ENCODE measurements around the gene USF1. TPM values are rescaled to one million over a fixed set of nuclear protein-coding genes. Genes with fewer than 3 reads are reported as not detected.

USF1 gene, protein sequence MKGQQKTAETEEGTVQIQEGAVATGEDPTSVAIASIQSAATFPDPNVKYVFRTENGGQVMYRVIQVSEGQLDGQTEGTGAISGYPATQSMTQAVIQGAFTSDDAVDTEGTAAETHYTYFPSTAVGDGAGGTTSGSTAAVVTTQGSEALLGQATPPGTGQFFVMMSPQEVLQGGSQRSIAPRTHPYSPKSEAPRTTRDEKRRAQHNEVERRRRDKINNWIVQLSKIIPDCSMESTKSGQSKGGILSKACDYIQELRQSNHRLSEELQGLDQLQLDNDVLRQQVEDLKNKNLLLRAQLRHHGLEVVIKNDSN
- total RNA-seq, result 100 to 1,000 TPM; 113 to 158 (median 123) TPM
- polyA plus RNA-seq, result 100 to 1,000 TPM; 132 to 339 (median 228) TPM
- long read RNA-seq, donor 1, transcript USF1-203 (11 exons, 1,807 nt), result major isoform, 5 of 10 reads
- long read RNA-seq, donor 1, partial matches to known transcripts, result 0 of 10 reads
- long read RNA-seq, donor 1, other reads (novel, unspliced or antisense), result 0 of 10 reads
- long read RNA-seq, donor 2, transcript USF1-203 (11 exons, 1,807 nt), result major isoform, 8 of 16 reads
- long read RNA-seq, donor 2, partial matches to known transcripts, result 0 of 16 reads
- long read RNA-seq, donor 2, other reads (novel, unspliced or antisense), result 0 of 16 reads

- peak within 1 kb of the TSS; percentile 93 to 99 (median 98) for H3K27ac ChIP-seq
- H3K4me1 ChIP-seq, result peaks cover 20 to 86% (median 50%) of the 10 kb centered on the region in 6 donors
- no peaks in the 10 kb centered on the region for H3K9me3 ChIP-seq
- WGBS, 5 donors, result 0 to 1% (median 0%) methylated on average over 29 of the region's 29 CpGs
- peaks cover 7 to 68% (median 56%) of the 10 kb centered on the region in 6 donors for H3K36me3 ChIP-seq
- H3K27me3 ChIP-seq (replicated peaks in 1 of 7), result no peaks in the 10 kb centered on the region
- peak within 1 kb of the TSS; percentile 70 to 98 (median 94) for H3K4me3 ChIP-seq
- DNase-seq, result peak; percentile 96
- TF ChIP-seq, protein P1, sequence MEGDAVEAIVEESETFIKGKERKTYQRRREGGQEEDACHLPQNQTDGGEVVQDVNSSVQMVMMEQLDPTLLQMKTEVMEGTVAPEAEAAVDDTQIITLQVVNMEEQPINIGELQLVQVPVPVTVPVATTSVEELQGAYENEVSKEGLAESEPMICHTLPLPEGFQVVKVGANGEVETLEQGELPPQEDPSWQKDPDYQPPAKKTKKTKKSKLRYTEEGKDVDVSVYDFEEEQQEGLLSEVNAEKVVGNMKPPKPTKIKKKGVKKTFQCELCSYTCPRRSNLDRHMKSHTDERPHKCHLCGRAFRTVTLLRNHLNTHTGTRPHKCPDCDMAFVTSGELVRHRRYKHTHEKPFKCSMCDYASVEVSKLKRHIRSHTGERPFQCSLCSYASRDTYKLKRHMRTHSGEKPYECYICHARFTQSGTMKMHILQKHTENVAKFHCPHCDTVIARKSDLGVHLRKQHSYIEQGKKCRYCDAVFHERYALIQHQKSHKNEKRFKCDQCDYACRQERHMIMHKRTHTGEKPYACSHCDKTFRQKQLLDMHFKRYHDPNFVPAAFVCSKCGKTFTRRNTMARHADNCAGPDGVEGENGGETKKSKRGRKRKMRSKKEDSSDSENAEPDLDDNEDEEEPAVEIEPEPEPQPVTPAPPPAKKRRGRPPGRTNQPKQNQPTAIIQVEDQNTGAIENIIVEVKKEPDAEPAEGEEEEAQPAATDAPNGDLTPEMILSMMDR (IDR thresholded peaks at IDR 0.05 in 8 of 11, conservative IDR thresholded peaks at IDR 0.05 in 3 of 11), result peak in 1 of 11 experiments; percentile 15
- TF ChIP-seq POLR2AphosphoS5 (IDR thresholded peaks at IDR 0.05) (peak; percentile 85 to 98 (median 95)), POLR2A (IDR thresholded peaks at IDR 0.05) (peak; percentile 59 to 71 (median 61))
- intact Hi-C loops (cut with DNase I; ENCODE audit: low total_unique reads), result loop anchor here (10.0 kb wide), 1 partner anchor 49 kb away; the partner anchor contains the start of gene KLHDC9
Measured at GRCh38 chr1:161045736-161046604, at the start of gene USF1. USF1 (minus strand) TSS chr1:161045977; CDS start chr1:161043275, 2,702 bp downstream.

DNA sequence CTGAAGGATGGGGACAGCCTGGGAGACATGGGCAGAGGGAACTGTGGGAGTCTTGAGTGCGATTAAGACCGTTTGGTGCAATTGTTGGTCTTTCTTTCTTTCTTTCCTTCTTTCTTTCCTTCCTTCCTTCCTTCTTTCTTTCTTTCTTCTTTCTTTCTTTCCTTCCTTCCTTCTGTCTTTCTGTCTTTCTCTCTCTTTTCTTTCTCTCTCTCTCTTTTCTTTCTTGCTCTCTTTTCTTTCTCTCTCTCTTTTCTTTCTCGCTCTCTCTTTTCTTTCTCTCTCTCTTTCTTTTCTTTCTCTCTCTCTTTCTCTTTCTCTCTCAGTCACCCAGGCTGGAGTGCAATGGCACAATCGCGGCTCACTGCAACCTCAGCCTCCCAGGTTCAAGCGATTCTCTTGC, 49.5 kb upstream of the USF1 start:
- TF ChIP-seq POLR2AphosphoS5 (IDR thresholded peaks at IDR 0.05), result no peak
- no peak for TF ChIP-seq POLR2A (IDR thresholded peaks at IDR 0.05)
- TF ChIP-seq, protein P1 (IDR thresholded peaks at IDR 0.05 in 8 of 11, conservative IDR thresholded peaks at IDR 0.05 in 3 of 11), result no peak
- Histone ChIP-seq H3K4me1 (peaks cover 15 to 37% (median 32%) of the 10 kb centered on the region in 6 donors), H3K4me3 (no peak overlapping the region), H3K27ac (no peak overlapping the region), H3K9me3 (no peaks in the 10 kb centered on the region), H3K36me3 (peaks cover 0 to 11% (median 3%) of the 10 kb centered on the region in 6 donors), H3K27me3 (replicated peaks in 1 of 7) (no peaks in the 10 kb centered on the region)
- WGBS, 5 donors, result 87 to 93% (median 90%) methylated on average over 6 of the region's 6 CpGs
- DNase-seq, result no peak
- intact Hi-C loops (cut with DNase I; ENCODE audit: low total_unique reads), result loop anchor here (5.0 to 10.0 kb wide), 2 partner anchors 50 to 98 kb away; partner anchors contain the start of gene USF1

DNA sequence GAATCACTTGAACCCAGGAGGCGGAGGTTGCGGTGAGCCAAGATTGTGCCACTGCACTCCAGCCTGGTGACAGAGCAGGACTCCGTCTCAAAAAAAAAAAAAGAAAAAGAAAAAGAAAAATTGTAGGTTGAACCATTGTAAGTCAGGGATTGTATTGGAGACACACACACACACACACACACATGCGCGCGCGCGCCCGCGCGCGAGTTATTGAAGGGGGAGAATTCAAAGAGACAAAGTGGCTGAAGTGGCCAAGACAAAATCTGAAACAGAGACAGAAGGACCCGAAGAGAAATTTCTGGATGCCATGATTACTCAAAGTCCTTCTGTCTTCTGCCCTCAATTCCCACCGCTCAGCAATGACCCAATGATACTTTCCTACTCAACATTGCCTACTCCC, 48.7 kb upstream of the USF1 start:
- no peak for DNase-seq
- intact Hi-C loops (cut with DNase I; ENCODE audit: low total_unique reads), result loop anchor here (10.0 kb wide), 1 partner anchor 50 kb away; the partner anchor contains the start of gene USF1

More for the DNA sequence above, 48.7 kb upstream of the USF1 start:
- Histone ChIP-seq H3K36me3 (peaks cover 0 to 4% (median 0%) of the 10 kb centered on the region in 6 donors), H3K27me3 (replicated peaks in 1 of 7) (no peaks in the 10 kb centered on the region), H3K27ac (no peak overlapping the region), H3K9me3 (no peaks in the 10 kb centered on the region), H3K4me3 (no peak overlapping the region), H3K4me1 (peaks cover 15 to 37% (median 32%) of the 10 kb centered on the region in 6 donors)
- no peak for TF ChIP-seq POLR2AphosphoS5 (IDR thresholded peaks at IDR 0.05)
- TF ChIP-seq POLR2A (IDR thresholded peaks at IDR 0.05), result no peak
- TF ChIP-seq, protein P1 (IDR thresholded peaks at IDR 0.05 in 8 of 11, conservative IDR thresholded peaks at IDR 0.05 in 3 of 11), result no peak
- WGBS, 5 donors, result 91 to 98% (median 97%) methylated on average over 14 of the region's 14 CpGs

Data from spleen (tissue), 13 donors.